Stimulated activated CD4-positive, alpha-beta T cell treated with anti-CD3 and anti-CD28 coated beads, Interleukin-1b, Interleukin-23, amount 100 ng/mL, for 24 hours (primary cell): Measurements from ENCODE around the gene FSCN2.
"Not testable (repeated sequence)": the region's sequence is repeated elsewhere in the genome, so short reads cannot be mapped to it uniquely, and the experiment has no call there.

Experiments
- DNase-seq, 4 experiments: peaks; one replicate each; pipeline ENCODE4 v3.0.0-alpha.2; 2020; ENCODE audit warnings: low read depth in 4 of 4, low spot score in 1 of 4

Gene FSCN2

DNA sequence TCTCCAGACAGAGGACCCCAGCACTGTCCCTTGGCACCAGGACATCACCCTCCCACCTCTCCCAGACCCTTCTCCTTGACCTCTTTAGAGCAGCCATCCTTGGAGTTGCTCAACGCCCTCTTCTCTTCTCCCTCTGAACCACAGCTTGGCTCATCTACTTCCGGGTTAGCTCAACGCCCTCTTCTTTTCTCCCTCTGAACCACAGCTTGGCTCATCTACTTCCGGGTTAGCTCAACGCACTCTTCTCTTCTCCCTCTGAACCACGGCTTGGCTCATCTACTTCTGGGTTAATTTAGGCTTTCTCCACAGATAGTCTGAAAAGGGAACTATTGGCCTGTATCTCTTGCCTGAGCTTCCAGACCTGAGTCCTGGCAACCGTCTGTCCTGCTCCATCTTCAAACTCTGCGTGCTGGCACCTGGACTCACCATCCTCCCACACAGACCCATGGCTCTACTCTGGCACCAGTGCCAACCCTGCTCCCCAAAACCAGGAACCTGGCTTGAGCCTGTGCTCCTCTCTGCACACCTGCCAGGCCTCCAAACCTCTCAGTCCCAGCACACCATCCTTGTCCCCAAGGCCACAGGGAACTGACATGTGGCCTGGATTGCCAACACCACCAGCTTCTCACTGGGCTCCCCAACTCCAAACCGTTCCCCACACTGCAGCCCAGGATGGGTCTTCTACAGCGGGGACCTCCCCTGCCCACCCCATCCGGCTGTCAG lies 49.3 kb downstream of the FSCN2 start:
- DNase-seq: no peak

- no peak for DNase-seq
Observed at GRCh38 chr17:81578038-81578441, 49.9 kb downstream of the FSCN2 start.

DNA sequence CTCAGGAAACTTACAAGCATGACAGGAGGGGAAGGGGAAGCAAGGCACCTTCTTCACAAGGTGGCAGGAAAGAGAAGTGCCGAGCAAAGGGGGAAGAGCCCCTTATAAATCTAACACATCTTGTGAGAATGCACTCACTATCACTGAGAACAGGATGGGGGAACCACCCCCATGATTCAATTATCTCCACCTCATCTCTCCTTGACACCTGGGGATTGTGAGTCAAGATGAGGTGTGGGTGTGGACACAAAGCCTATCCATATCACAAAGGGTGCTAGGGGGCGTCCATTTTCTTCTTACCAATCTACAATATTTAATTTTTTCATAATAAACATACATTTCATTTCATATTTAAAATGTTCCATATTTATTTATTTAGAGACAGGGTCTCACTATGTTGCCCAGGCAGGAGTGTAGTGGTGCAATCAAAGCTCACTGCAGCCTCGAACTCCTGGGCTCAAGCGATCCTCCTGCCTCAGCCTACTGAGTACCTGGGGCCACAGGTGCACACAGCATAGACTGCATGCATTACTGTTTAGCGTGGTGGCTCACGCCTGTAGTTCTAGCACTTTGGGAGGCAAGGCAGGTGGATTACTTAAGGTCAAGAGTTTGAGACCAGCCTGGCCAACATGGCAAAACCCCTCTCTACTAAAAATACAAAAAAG lies 50.5 kb downstream of the FSCN2 start:
- no peak for DNase-seq

- DNase-seq: no peak
Observed at GRCh38 chr17:81579298-81579697, 51.1 kb downstream of the FSCN2 start.

- DNase-seq: no peak
Observed at GRCh38 chr17:81579821-81580321, 51.7 kb downstream of the FSCN2 start.

- DNase-seq: no peak
Observed at GRCh38 chr17:81580481-81580880, 52.3 kb downstream of the FSCN2 start.

GRCh38 chr17:81581758-81582157 lies 53.6 kb downstream of the FSCN2 start:
- no peak for DNase-seq

DNA sequence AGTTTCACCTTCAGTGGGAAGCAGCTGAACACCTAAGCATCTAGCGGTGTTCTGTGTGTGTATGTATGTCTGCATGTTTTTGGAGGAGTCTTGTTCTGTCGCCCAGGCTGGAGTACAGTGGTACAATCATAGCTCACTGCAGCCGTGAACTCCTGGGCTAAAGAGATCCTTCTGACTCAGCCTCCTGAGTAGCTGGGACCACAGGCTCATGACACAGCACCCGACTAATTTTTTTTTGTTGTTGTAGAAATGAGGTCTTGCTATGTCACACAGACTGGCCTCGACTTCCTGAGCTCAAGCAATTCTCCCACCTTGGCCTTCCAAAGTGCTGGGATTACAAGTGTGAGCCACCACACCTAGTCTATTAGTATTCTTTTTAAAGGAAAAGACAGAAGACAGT lies 54.2 kb downstream of the FSCN2 start:
- no peak for DNase-seq

GRCh38 chr17:81582749-81583148 lies 54.6 kb downstream of the FSCN2 start:
- DNase-seq: no peak

DNA sequence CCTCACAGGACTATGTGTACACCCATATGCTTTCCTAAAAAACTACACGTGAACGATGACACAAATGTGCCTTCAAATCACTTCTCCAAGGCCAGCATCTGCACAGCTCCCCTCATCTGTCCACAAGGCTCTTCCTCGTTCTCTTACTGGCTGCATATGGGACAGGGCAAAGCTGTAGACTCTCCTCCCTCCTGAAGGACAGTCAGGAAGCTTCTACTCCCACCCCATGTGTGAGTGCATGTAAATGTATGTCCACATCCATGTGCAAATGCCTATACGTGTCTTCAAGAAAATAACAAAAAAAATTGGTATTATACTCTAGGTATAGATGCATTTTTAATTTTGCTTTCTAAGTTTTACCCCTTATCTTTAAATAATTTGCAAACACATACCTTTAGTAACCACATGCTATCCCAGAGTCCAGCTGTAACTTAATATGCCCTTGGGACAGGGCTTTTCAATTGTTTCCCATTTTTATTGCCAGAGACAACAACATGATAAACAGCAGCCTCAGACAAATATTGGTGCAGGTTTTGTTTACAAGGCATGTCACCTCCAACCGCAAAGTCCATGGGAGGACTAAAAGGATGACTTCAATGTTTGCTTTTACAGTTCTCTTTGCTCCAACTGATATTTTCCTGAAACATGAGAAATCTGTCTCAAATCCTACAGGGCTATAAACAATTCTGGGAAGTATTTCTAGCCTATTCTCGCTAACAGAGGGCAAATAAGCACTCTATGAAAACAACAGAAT lies 55.6 kb downstream of the FSCN2 start:
- no peak for DNase-seq

- DNase-seq: not testable (repeated sequence)
Observed at GRCh38 chr17:81584771-81585170, 56.6 kb downstream of the FSCN2 start.

GRCh38 chr17:81586096-81586495 lies 57.9 kb downstream of the FSCN2 start:
- DNase-seq: no peak
